ENCODE measurements around the gene SULF2.
"Not testable (repeated sequence)": the region's sequence is repeated elsewhere in the genome, so short reads cannot be mapped to it uniquely, and the experiment has no call there.

Gene SULF2

DNA sequence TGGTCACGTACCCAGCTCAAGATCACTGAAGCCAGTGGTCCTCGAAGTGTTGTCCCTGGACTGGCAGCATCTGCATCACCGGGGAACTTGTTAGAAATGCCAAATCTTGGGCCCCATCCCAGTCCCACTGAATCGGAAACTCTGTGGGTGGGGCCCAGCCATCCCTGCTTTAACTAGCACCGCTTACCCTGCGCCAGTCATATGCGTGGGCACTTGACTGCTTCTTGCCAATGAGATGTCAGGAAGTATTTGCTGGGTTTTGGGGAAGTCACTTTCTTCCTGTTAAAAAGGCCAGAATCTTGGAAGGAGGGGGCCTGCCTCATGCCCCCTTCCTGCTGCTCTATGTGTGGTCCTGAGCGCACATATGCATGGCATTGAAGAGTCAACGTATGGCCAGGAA lies 11.7 kb upstream of the SULF2 start:
- peak overlapping the region; percentile 98 for H3K27ac ChIP-seq
- ChIA-PET CTCF (no interaction called here), POLR2A (ENCODE audit: low non-redundant PET) (no interaction called here)
- DNase-seq (ENCODE audit: low spot score), result no peak
- TF ChIP-seq, protein P1, sequence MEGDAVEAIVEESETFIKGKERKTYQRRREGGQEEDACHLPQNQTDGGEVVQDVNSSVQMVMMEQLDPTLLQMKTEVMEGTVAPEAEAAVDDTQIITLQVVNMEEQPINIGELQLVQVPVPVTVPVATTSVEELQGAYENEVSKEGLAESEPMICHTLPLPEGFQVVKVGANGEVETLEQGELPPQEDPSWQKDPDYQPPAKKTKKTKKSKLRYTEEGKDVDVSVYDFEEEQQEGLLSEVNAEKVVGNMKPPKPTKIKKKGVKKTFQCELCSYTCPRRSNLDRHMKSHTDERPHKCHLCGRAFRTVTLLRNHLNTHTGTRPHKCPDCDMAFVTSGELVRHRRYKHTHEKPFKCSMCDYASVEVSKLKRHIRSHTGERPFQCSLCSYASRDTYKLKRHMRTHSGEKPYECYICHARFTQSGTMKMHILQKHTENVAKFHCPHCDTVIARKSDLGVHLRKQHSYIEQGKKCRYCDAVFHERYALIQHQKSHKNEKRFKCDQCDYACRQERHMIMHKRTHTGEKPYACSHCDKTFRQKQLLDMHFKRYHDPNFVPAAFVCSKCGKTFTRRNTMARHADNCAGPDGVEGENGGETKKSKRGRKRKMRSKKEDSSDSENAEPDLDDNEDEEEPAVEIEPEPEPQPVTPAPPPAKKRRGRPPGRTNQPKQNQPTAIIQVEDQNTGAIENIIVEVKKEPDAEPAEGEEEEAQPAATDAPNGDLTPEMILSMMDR (conservative IDR thresholded peaks at IDR 0.05; ENCODE audit: low read depth), result no peak

DNA sequence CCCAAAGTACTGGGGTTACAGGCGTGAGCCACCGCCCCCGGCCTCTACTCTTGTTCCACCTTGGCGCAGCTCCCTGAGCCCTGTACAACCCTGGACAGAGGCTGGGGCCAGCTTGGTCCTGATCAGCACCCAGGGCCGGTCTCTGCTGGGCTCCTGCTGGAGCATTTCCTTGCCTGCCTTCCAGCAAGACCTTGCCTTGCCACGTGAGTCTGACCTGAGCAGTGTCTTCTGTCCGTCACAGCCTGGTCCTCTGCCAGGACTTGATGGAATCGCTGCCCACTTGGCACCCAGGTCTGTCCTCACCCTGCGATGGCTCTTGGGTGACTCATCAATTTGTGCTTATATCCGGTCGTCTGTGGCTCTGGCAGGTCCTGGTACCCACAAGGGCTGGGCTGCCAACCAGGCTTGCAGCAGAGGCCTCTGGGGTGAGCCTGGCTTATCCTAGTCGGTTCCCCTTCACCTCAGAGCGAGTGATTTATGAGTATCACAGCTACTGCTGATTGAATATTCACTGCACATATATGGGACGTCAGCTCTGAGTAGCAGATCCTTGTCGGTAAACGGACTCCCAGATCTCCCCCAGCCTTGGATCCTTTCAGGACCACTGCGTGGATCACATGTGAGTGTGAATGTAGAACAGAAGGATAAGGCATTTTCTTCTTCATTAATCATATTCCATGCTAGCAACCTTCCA lies 10.1 kb upstream of the SULF2 start:
- POLR2A ChIA-PET (ENCODE audit: low non-redundant PET), result no interaction called here
- H3K27ac ChIP-seq, result peak overlapping the region; percentile 98
- peak; percentile 66 for DNase-seq (ENCODE audit: low spot score)
- TF ChIP-seq, protein P1 (conservative IDR thresholded peaks at IDR 0.05; ENCODE audit: low read depth), result no peak
- CTCF ChIA-PET, result interaction anchor here (0.5 to 0.9 kb wide), 4 partner anchors 8 to 930 kb away, joined by 3 to 4 read pairs (median 4); no protein-coding TSS in a partner anchor

DNA sequence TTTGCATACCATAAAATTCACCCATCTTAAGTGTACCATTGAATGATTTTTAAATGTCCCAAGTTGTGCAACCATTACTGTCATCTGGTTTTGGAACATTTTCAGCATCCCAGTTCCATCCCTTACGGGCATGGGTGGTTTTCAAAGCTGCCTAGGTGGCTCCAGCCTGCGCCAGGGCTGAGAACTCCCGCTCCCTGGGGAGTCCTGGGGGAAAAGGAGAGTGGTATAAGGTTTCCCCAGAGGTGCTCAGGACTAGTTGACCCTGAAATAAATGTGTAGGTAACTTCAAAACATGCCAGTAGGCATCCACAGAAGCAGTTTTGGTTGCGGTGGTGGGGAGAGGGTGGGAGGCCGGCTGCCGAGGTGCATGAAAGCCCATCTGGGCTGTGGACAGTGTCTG lies 9.0 kb upstream of the SULF2 start:
- POLR2A ChIA-PET (ENCODE audit: low non-redundant PET), result not testable (repeated sequence)

DNA sequence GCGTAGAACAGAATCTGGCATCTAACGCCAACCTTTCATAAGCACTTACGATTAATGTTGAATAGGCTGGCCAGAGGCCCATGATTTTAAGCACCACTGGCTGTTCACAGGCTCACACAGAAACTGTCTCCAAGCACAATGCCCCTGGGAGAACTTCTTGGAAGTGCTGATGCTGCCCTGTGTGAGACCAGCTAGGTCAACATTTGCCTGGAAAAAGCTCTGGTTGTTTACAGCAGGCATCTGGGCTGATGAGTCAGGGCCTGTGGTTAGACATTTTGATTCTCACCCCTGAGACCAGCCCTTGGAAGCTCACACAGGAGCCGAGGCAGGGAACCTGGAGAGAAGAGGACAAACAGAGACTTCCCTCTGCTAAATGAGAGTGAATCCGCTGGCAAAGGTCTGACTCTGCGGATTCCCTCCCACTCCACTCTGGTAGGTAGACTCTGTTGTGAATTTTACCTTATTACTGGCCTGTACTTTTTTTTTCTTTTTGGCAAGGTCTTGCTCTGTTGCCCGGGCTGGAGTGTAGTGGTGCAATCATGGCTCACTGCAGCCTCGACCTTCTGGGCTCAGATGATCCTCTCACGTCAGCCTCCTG lies 6.8 kb upstream of the SULF2 start:
- CTCF ChIA-PET, result no interaction called here
- TF ChIP-seq, protein P1 (conservative IDR thresholded peaks at IDR 0.05; ENCODE audit: low read depth), result no peak
- peak; percentile 84 for DNase-seq (ENCODE audit: low spot score)
- H3K27ac ChIP-seq, result peak overlapping the region; percentile 98
- POLR2A ChIA-PET (ENCODE audit: low non-redundant PET), result no interaction called here

More for the DNA sequence above, 9.0 kb upstream of the SULF2 start:
- peak overlapping the region; percentile 98 for H3K27ac ChIP-seq
- CTCF ChIA-PET, result interaction anchor here (0.7 kb wide), 1 partner anchor 343 kb away, joined by 8 read pairs; no protein-coding TSS in a partner anchor
- not testable (repeated sequence) for DNase-seq (ENCODE audit: low spot score)

DNA sequence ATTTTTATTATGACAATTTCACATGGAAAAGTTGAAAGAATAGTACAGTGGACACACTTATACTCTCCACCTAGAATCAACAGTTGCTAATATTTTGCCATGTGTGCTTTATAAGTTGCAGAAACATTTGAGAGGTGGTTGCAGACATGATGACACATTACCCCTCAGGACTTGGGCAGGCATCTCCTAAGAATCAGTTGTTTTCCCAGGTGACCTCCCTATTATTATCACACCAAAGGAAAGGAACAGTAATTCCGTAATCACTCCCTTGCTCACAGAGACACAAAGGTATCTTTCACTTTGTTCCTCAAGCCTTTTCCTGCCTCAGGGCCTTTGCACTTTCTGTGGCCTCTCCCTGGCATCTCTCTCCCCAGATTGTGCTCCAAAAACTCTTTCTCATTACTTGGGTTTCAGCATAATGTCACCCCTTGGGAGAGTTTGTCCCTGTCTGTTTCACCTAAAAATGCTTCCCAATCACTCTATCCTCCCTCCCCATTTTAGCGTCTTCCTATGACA lies 5.9 kb upstream of the SULF2 start:
- TF ChIP-seq, protein P1 (conservative IDR thresholded peaks at IDR 0.05; ENCODE audit: low read depth), result no peak
- H3K27ac ChIP-seq, result peak overlapping the region; percentile 98
- POLR2A ChIA-PET (ENCODE audit: low non-redundant PET), result no interaction called here
- CTCF ChIA-PET, result no interaction called here
- DNase-seq (ENCODE audit: low spot score), result peak; percentile 53

DNA sequence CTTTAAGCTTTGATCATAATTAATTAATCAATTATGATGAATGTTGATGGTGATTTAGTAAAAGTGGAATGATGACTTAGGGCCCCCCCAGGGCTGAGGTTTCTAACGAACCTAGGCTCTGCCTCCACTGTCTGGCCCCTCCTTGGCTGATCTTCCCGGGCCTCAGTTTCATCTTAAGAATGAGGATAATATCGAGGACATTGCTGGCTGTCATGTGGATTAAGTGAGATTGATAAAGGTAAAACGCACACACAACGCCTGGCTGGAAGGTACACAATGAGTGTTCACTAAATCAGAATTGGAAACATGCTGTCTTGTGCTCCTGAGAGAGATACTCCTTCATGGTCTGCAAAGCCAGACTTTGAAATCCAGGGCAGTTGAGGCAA lies 5.3 kb upstream of the SULF2 start:
- peak overlapping the region; percentile 98 for H3K27ac ChIP-seq
- DNase-seq (ENCODE audit: low spot score), result no peak
- CTCF ChIA-PET, result interaction anchor here (0.7 kb wide), 1 partner anchor 434 kb away, joined by 4 read pairs; no protein-coding TSS in a partner anchor
- POLR2A ChIA-PET (ENCODE audit: low non-redundant PET), result no interaction called here
- TF ChIP-seq, protein P1 (conservative IDR thresholded peaks at IDR 0.05; ENCODE audit: low read depth), result no peak
